ENCODE data around the gene MGAT5B.

MGAT5B gene

GRCh38 chr17:76873856-76874255, 5.7 kb downstream of the MGAT5B start:
- TF ChIP-seq, protein P1, sequence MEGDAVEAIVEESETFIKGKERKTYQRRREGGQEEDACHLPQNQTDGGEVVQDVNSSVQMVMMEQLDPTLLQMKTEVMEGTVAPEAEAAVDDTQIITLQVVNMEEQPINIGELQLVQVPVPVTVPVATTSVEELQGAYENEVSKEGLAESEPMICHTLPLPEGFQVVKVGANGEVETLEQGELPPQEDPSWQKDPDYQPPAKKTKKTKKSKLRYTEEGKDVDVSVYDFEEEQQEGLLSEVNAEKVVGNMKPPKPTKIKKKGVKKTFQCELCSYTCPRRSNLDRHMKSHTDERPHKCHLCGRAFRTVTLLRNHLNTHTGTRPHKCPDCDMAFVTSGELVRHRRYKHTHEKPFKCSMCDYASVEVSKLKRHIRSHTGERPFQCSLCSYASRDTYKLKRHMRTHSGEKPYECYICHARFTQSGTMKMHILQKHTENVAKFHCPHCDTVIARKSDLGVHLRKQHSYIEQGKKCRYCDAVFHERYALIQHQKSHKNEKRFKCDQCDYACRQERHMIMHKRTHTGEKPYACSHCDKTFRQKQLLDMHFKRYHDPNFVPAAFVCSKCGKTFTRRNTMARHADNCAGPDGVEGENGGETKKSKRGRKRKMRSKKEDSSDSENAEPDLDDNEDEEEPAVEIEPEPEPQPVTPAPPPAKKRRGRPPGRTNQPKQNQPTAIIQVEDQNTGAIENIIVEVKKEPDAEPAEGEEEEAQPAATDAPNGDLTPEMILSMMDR (IDR thresholded peaks at IDR 0.05; ENCODE audit: borderline replicate concordance, control extremely low read depth, extremely low read depth, insufficient read depth, missing control alignments): no peak
- in situ Hi-C loops (cut with MboI; ENCODE audit: low sequenced_read_pairs, unreplicated experiment): loop anchor here (25.0 kb wide), 1 partner anchor 388 kb away; no protein-coding TSS in a partner anchor

DNA sequence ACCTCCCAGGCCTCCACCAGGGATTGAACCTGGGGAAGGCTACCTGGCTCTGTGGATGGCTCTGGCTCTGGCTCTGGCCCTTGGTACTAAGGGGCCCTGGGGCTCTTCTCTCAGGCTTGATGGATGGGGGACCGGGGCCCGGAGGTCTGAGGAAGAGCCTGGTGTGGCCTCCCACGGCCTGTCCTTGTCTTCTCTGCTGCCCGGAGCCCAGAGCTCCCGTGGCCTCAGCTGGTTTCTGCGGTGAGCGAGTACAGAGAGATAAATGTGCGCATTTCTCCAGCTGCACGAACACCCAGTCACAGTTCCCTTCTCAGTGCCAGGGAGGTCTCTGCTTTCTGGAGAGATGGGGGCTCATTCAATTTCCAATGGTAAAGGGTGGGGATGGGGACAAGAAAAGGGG, 9.2 kb downstream of the MGAT5B start:
- TF ChIP-seq, protein P1 (IDR thresholded peaks at IDR 0.05; ENCODE audit: borderline replicate concordance, control extremely low read depth, extremely low read depth, insufficient read depth, missing control alignments): no peak
- DNase-seq (ENCODE audit: low spot score): no peak
- in situ Hi-C loops (cut with MboI; ENCODE audit: low sequenced_read_pairs, unreplicated experiment): no loop called here

More at GRCh38 chr17:76873856-76874255, 5.7 kb downstream of the MGAT5B start:
- DNase-seq (ENCODE audit: low spot score): no peak

GRCh38 chr17:76878568-76878967, 10.4 kb downstream of the MGAT5B start:
- TF ChIP-seq, protein P1 (IDR thresholded peaks at IDR 0.05; ENCODE audit: borderline replicate concordance, control extremely low read depth, extremely low read depth, insufficient read depth, missing control alignments): no peak
- in situ Hi-C loops (cut with MboI; ENCODE audit: low sequenced_read_pairs, unreplicated experiment): no loop called here
- no peak for DNase-seq (ENCODE audit: low spot score)

DNA sequence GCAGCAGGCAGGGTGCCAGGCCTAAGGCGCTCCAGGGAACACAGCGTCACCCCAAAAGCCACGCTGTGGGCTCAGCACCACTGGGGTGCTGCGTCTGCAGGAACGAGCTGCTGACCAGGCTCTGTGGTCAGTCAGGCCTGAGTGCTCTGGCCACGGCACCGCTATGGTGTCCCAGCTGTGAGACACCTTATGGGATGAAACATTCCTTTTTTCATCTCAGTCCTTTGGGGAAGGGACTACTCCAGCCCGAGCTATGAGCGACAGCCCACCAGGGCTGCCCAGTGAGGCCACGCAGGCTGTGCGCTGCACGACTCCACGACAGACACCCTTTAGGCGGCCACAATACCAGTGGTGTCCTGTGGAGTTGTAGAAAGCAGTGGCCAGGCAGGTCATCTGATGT, 11.1 kb downstream of the MGAT5B start:
- DNase-seq (ENCODE audit: low spot score): no peak
- in situ Hi-C loops (cut with MboI; ENCODE audit: low sequenced_read_pairs, unreplicated experiment): no loop called here
- TF ChIP-seq, protein P1 (IDR thresholded peaks at IDR 0.05; ENCODE audit: borderline replicate concordance, control extremely low read depth, extremely low read depth, insufficient read depth, missing control alignments): no peak

- in situ Hi-C loops (cut with MboI; ENCODE audit: low sequenced_read_pairs, unreplicated experiment): no loop called here
- TF ChIP-seq, protein P1 (IDR thresholded peaks at IDR 0.05; ENCODE audit: borderline replicate concordance, control extremely low read depth, extremely low read depth, insufficient read depth, missing control alignments): no peak
Measured at GRCh38 chr17:76879691-76880090, 11.5 kb downstream of the MGAT5B start.

GRCh38 chr17:76880268-76880667, 12.1 kb downstream of the MGAT5B start:
- no peak for DNase-seq (ENCODE audit: low spot score)
- in situ Hi-C loops (cut with MboI; ENCODE audit: low sequenced_read_pairs, unreplicated experiment): no loop called here
- TF ChIP-seq, protein P1 (IDR thresholded peaks at IDR 0.05; ENCODE audit: borderline replicate concordance, control extremely low read depth, extremely low read depth, insufficient read depth, missing control alignments): no peak

More at GRCh38 chr17:76879691-76880090, 11.5 kb downstream of the MGAT5B start:
- DNase-seq (ENCODE audit: low spot score): no peak

DNA sequence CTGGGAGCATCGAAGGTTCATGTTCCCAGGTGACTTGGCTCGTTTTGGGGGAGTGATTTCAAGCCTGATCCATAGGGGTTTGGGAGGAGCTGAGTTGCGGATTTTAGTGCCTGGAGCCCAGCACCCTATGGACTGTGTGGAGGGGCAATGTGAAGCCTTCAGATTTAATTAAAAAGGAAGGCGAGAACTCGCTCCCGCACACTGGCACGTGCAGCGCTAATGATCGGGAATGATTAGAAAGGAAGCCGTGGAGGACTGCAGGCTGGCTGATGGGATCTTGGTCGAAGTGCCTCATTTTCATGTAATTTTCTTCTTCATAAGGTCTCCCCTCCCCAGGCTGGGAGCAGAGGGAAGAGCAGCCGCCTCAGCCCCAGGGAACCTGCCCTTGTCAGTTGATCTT, 12.8 kb downstream of the MGAT5B start:
- TF ChIP-seq, protein P1 (IDR thresholded peaks at IDR 0.05; ENCODE audit: borderline replicate concordance, control extremely low read depth, extremely low read depth, insufficient read depth, missing control alignments): no peak
- in situ Hi-C loops (cut with MboI; ENCODE audit: low sequenced_read_pairs, unreplicated experiment): no loop called here

More for the DNA sequence above, 12.8 kb downstream of the MGAT5B start:
- DNase-seq (ENCODE audit: low spot score): no peak
